Inflammatory macrophage (primary cell): ENCODE results near the gene CDH22.
A peak's percentile ranks its signal among the peaks of the same experiment; 100 is the strongest.

Source experiments
- DNase-seq, 2 donors: peaks; one replicate each; pipeline ENCODE4 v3.0.0-alpha.2; 2020 to 2022

The CDH22 gene

GRCh38 chr20:46188866-46189541 is 119.3 kb downstream of the CDH22 start:
- DNase-seq = no peak

DNA sequence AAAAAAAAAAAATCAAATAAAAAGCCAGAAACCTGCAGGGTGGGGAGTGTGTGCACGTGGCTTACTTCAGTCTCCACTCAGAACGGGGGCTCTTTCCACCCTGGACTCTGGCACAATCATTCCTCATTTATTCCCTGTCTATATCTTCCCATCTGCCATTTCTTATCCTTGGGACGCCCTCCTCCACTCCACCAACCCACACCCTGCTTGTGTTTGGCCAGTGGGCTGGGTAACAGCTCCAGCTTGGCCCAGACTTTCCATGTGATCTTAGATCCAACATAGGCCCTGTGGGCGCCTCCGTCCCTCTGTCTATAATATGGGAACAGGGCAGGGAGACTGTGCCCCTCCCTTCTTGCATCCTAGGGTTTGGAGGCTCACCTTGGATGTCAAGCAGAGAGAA is 122.1 kb downstream of the CDH22 start:
- no peak for DNase-seq

GRCh38 chr20:46185353-46185752 is 122.9 kb downstream of the CDH22 start:
- no peak for DNase-seq

GRCh38 chr20:46183768-46184167 is 124.5 kb downstream of the CDH22 start:
- no peak for DNase-seq

- no peak for DNase-seq
These were observed 125.8 kb downstream of the CDH22 start for GRCh38 chr20:46182276-46183200.

DNA sequence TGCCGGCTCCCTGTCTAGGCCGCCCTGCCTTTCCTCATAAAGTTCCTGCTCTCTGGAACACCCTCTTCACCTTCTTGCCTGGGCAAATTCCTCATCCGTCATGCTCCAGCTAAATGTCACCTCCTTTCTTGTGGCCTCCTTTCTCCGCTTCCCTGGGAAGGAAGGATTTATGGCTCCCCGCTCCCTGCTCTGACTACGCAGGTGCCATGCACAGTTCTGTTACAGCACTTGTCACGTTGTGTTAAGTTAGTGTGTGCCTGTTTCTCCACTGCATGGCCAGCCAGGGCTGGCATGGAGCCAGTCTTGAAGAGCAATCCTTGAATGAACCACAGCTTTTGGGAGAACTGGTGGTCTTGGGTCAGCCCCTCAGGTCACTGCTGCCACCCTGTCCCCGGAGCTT is 128.4 kb downstream of the CDH22 start:
- DNase-seq = no peak

GRCh38 chr20:46178891-46179290 is 129.4 kb downstream of the CDH22 start:
- DNase-seq = no peak

- no peak for DNase-seq
These were observed 130.5 kb downstream of the CDH22 start for GRCh38 chr20:46177768-46178167.

DNA sequence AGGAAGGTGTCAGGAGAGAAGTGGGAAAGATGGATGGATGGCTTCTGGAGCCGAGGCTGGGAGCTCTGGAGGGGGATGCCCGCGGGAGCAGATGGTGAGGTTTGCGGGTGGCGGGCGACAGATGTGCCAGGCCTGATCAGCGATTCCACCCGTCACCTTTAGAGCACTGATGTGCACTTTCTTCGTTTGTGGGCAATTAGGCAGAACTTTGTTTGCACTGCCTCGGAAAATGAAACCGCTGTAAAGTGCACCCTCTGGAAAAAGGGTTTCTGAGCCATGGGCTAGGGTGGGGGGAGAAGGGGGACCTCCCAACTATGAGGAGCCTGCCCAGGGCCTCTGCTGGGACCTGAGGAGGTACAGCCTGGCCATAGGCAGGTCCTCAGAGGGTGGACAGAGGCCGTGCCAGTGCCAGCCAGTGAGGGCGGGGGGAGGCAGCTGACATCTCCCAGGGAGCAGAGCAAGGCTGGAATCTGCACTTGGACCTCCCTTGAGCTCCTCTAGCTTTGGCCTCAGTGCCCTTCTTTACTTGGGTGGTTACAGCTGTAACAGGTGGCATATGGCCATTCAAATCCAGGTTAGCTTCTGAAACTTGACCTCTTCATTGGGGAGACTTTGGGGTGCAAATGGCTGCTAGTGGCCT is 131.4 kb downstream of the CDH22 start:
- DNase-seq = no peak

DNA sequence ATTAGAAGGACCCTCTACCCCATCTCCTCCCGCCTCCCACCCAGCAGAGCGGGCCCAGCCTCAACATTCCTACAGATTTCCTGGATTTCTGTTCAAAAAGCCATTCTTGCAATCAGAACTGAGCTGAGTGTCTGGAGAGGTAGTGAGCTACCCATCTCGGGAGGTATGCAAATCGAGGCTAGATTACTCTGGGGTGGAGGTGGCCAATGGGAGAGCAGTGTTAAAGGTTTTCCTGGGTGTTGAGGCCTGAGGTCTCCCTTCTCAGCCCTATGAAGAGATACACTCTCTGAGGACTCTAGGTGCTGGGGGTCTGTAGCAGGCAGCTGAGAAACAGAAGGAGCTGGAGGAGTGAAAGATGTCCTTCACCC is 133.2 kb downstream of the CDH22 start:
- no peak for DNase-seq

DNA sequence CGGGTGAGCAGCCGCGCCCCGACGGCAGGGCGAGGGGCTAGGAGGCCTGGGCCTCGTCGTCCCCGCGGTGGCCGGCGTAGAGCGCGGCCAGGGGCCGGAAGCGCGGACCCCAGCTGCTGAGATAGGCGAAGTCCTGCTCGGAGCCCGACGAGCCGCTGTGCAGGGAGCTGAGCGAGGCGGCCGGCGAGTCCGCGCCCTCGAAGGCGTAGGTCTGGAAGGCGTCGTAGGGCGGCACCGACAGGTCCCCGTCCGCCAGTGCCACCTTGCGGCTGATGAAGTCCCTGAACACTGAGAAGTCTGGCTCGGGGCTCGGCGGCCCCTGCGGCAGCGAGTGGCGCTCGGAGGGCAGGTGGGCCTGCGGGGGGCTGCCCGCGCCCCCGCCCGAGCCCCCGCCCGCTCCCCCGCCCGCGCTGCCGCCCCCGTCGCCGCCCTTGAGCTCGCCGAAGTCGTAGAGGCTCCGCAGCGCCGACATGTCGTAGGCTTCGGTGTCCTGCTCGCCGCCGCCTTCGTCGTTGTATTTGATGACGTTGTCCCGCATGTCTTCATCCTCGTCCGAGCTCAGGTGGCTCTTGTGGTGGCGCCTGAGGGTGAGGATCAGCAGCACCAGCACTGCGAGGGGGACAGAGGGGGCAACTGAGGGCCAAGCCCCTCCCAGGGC is 133.7 kb downstream of the CDH22 start:
- DNase-seq = peak; percentile 52 to 71

DNA sequence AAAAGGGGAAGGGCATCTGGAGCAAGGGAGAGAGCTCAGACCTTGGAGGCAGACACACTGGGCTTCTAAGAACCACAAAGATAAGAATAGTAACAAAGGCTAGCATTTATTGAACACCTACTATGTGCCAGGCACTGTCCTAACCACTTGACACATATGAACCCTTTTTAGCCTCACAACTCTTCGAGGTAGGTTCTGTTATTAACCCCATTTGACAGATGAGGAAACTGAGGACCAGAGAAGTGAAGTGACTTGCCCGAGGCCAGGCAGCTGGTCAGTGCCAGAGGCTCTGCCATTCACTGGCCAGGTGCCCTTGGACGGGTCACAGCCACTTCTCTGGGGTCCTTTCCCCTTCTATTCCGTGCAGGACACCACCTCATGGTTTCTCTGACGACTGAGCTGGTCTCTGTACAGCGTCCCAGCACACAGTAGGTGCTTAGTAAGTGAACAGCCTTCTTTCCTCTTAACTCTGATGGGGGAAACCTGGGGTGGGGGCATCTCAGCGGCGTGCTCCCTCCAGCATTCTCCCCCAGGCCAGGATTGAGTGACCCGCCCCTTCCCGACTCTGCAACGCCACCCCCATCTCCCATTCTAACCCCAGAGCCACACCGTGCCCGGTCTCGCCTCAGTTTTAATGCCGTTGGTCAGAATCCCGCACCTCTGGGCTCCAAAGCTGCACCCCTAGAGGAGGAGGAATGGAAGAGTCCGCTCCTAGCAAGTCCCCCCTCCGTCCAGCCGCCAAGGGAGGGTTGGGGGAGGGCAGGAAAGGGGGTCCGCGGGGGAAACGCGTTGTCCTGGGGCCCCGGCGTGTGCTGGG is 134.4 kb downstream of the CDH22 start:
- DNase-seq = no peak

DNA sequence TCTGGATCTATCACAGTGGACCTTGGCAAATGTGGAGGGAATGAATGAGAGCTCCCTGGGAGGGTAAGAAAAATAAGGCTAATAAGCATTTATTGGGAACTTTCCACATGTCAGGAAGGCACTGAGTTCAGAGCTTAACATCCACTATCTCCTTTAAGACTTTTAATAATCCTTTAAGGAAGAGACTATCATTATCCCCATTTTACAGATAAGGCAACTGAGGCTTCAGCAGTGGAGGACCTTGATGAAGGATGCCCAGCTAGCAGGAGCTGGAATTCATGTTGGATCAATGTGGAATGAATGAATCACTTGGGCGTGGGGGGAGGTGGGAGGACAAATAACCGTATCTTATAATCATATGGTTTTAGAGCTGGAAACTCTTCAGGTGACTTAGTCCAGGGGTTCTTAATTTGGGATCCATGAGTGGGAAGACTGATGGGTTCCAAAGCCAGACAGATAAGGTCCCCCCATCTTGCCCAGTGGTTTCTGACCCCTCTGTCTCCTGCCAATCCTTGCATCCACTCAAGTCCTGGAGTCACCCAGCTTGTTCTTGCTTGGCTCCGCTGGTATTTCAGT is 135.2 kb downstream of the CDH22 start:
- no peak for DNase-seq

- DNase-seq = no peak
These were observed 135.8 kb downstream of the CDH22 start for GRCh38 chr20:46172455-46172854.

DNA sequence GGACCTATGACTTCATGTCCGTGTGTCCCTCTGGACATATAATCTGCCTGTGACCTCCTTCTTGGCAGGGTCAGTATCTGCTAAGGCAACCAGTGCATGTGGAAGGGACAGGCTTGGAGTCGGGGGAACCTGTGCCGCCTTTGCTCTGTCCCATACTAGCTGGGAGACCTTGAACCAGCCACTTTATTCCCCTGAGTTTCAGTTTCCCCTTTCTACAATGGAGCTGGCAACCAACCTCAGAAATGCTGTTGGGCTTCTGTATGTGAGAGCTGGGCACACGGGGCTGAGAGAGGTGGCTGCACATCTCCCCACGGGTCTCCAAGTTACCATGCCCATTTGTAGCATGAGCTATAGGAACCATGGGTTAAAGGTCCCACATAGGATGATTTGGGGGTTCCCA is 136.4 kb downstream of the CDH22 start:
- no peak for DNase-seq

DNA sequence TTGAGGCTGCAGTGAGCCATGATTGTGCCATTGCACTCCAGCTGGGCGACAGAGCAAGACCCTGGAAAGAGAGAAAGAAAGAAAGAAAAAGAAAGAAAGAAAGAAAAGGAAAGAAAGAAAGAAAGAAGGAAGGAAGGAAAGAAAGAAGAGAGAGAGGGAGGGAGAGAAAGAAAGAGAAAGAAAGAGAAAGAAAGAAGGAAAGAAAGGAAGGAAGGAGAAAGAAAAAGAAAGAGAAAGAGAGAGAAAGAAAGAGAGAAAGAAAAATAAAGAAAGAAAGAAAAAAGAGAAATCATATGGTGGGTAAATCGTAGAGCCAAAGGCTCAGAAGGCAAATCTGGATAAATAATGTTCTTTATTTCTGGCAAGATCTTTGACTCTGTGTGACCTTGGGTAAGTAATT is 136.8 kb downstream of the CDH22 start:
- no peak for DNase-seq

- DNase-seq = no peak
These were observed 138.8 kb downstream of the CDH22 start for GRCh38 chr20:46169245-46170171.

- no peak for DNase-seq
These were observed 139.9 kb downstream of the CDH22 start for GRCh38 chr20:46168438-46168837.

DNA sequence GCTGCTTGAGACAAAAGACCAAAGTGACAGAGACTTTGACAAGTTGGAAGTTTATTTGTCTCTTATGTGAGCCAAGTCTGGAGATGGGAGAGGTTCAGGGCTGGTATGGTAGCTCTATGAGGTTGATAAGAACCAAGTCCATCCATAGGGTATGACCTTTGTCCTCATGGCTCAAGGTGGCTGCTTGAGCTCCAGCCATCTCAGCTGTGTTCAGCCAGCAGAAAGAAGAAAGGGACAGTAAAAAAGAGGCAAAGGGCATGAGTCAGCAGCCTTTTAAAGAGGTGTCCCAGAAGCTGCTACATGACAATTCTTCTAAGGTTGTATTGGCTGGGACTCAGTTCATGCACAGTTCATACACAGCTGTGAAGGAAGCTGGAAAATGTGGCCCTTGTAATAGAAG is 141.2 kb downstream of the CDH22 start:
- no peak for DNase-seq

GRCh38 chr20:46164254-46164653 is 144.0 kb downstream of the CDH22 start:
- no peak for DNase-seq

DNA sequence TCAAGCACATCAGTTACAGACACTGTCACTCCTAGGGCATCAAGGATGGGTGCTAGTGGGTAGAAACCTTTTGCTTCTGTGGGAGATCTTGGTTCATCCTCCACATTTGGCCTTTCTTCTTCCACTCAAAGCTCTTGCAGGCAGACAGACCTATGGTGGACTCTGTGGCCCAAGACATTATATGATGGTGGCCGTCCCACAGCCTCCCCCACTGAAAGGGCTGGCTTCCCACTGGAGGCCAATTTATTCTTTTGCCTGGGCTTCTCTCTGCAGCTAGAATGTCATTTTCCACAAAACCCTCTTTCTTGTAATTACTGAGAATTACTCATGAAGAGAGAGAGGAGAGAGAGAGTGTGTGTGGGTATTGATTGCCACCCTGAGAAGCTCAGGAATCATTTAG is 146.4 kb downstream of the CDH22 start:
- no peak for DNase-seq
